AG04449 (cell line): ENCODE measurements around the gene SENP5.

Experiments
- CTCF ChIA-PET: fragments of 350-600 bp; formaldehyde crosslinking; extraction: SDS; loops from one replicate; lab custom pipeline; 2021; ENCODE audit warnings: antibody characterized with exemption; lab: Yijun Ruan, JAX
- POLR2A ChIA-PET: fragments of 400-600, 350-600 bp; formaldehyde crosslinking; extraction: SDS; loops from one replicate; lab custom pipeline; 2020; ENCODE audit warnings: antibody characterized with exemption, inconsistent platforms; lab: Yijun Ruan, JAX
- DNase-seq: peaks from one replicate; pipeline ENCODE4 v3.0.0-alpha.2; 2010; ENCODE audit warnings: low read depth, low spot score
- H3K4me3 ChIP-seq: 2 replicates; pipeline ENCODE4 v1.5.1; 2011; ENCODE audit warnings: low read depth, mild to moderate bottlenecking, control low read depth, low read length
- TF ChIP-seq, protein P1 (sequence below): IDR thresholded peaks from one replicate; pipeline ENCODE4 v1.5.1; 2011; ENCODE audit warnings: mild to moderate bottlenecking, moderate library complexity, low read length, control low read depth, inconsistent platforms; ENCODE audit not compliant: insufficient read depth; ENCODE audit errors: missing control alignments

The SENP5 gene

DNA sequence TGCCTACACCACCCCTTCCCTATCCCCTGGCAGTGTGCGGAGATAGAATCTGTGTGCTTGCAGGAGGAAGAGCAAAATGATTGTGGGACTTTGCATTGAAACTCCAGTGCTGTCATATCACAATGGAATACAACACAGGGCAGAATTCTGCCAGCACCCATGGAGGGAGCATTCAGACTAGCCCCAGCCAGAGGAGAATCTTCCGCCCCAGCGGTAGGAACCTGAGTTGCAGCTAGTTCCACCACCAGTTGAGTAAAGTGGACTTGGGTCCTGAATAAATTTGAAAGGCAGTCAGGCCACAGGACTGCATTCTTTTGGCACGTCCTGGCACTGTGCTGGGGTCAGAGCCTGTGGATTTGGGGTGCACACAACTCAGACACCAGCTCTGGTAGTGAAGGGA, 47.1 kb downstream of the SENP5 start:
- CTCF ChIA-PET, result interaction anchor here (1.9 kb wide), 1 partner anchor 44 kb away, joined by 4 read pairs; no protein-coding TSS in a partner anchor
- POLR2A ChIA-PET, result no interaction called here
- TF ChIP-seq, protein P1, sequence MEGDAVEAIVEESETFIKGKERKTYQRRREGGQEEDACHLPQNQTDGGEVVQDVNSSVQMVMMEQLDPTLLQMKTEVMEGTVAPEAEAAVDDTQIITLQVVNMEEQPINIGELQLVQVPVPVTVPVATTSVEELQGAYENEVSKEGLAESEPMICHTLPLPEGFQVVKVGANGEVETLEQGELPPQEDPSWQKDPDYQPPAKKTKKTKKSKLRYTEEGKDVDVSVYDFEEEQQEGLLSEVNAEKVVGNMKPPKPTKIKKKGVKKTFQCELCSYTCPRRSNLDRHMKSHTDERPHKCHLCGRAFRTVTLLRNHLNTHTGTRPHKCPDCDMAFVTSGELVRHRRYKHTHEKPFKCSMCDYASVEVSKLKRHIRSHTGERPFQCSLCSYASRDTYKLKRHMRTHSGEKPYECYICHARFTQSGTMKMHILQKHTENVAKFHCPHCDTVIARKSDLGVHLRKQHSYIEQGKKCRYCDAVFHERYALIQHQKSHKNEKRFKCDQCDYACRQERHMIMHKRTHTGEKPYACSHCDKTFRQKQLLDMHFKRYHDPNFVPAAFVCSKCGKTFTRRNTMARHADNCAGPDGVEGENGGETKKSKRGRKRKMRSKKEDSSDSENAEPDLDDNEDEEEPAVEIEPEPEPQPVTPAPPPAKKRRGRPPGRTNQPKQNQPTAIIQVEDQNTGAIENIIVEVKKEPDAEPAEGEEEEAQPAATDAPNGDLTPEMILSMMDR, result no peak
- H3K4me3 ChIP-seq, result no peak overlapping the region
- DNase-seq, result no peak

DNA sequence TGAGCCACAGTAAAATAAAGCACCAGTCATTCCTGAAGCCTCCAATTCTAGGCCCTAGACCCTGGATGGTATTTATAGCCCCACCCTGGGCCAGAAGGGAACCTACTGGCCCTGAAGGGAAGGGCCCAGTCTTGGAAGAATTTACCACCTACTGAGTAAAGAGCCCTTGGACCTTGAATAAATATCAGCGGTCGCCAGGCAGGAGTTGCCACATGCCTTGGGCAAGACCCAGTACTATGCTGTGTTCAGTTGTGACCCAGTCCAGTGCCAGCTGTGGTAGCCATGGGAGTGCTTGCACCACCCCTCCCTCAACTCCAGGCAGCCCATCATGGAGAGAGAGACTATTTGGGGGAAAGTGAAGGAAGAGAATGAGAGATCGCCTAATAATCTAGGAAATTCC, 47.7 kb downstream of the SENP5 start:
- ChIA-PET POLR2A (no interaction called here), CTCF (interaction anchor here (1.9 kb wide), 1 partner anchor 45 kb away, joined by 4 read pairs; no protein-coding TSS in a partner anchor)
- no peak for DNase-seq
- TF ChIP-seq, protein P1, result no peak
- H3K4me3 ChIP-seq, result no peak overlapping the region

DNA sequence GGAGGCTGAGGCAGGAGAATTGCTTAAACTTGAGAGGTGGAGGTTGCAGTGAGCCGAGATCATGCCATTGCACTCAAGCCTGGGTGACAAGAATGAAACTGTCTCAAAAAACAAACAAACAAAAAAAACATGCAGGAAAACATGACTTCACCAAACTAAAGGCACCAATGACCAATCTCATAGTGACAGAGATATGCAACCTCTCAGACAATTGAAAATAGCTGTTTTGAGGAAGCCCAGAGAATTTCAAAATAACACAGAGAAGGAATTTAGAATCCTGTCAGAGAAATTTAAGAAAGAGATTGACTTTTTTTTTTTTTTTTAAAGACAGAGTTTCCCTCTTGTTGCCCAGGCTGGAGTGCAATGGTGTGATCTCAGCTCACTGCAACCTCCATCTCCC, 48.5 kb downstream of the SENP5 start:
- ChIA-PET POLR2A (no interaction called here), CTCF (interaction anchor here (1.9 kb wide), 1 partner anchor 46 kb away, joined by 4 read pairs; no protein-coding TSS in a partner anchor)
- TF ChIP-seq, protein P1, result no peak

DNA sequence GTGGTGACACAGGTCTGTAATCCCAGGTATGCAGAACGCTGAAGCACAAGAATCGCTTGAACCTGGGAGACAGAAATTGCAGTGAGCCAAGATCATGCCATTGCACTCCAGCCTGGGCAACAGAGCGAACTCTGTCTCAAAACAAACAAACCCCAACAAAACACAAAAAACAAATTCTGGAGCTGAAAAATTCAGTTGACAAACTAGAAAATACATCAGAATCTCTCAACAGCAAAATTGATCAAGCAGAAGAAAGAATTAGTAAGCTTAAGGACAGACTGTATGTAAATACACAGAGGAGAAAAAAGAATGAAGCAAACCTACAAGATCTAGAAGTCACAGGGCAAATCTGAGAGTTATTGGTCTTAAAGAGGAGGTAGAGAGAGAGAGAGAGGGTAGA, 49.3 kb downstream of the SENP5 start:
- DNase-seq, result no peak
- TF ChIP-seq, protein P1, result no peak
- ChIA-PET CTCF (no interaction called here), POLR2A (no interaction called here)
- H3K4me3 ChIP-seq, result no peak overlapping the region

More for the DNA sequence above, 48.5 kb downstream of the SENP5 start:
- no peak overlapping the region for H3K4me3 ChIP-seq
- DNase-seq, result no peak

DNA sequence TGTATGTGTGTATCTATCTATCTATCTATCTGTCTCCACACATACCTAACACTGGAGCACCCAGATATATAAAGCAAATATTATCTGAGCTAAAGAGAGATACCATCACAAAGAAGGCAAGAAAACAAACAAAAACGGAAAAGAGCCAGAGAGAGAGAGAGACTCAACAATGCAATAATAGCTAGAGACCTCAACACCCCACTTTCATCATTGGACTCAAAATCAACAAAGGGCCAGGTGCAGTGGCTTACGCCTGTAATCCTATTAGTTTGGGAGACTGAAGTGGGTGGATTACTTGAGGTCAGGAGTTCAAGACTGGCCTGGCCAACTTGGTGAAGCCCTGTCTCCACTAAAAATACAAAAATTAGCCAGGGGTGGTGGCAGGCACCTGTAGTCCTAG, 51.2 kb downstream of the SENP5 start:
- H3K4me3 ChIP-seq, result no peak overlapping the region
- no peak for DNase-seq
- POLR2A ChIA-PET, result no interaction called here
- TF ChIP-seq, protein P1, result no peak
- CTCF ChIA-PET, result no interaction called here

DNA sequence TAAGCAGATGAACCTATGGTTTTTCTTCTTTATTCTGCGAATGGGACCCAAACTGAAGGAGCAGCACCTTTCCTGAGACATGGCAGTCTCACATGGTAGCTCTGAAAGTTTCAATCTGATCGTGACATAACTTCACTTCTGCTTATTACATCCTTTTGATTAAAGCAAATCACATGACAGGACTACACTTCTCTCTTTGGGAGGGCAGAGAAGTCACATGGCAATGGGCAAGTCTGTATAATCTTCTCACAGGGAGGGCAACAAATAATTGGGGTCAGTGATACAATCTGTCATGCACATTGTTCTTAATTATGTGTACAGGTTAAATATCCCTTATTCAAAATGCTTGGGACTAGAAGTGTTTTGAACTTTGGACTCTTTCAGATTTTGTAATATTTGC, 53.0 kb downstream of the SENP5 start:
- CTCF ChIA-PET, result interaction anchor here (0.9 kb wide), 1 partner anchor 20 kb away, joined by 3 read pairs; no protein-coding TSS in a partner anchor
- TF ChIP-seq, protein P1, result no peak
- no peak for DNase-seq
- H3K4me3 ChIP-seq, result no peak overlapping the region
- POLR2A ChIA-PET, result no interaction called here
